Prostate gland (tissue), 2 donors: ENCODE results near the gene TSHZ3. TPM values are rescaled to one million over a fixed set of nuclear protein-coding genes. Genes with fewer than 3 reads are reported as not detected.

Experiments used
- DNase-seq: peaks from one replicate; pipeline ENCODE4 v3.0.0-alpha.2; 2019; ENCODE audit warnings: low spot score
- H3K27ac ChIP-seq, 2 donors: fragments of 200-600 bp; sonication (generic); 2 replicates each; pipeline ENCODE4 v1.5.1; 2017 to 2019
- H3K27me3 ChIP-seq: fragments of 200-600 bp; sonication (generic); replicated peaks from 2 replicates; pipeline ENCODE4 v1.5.1; 2019; ENCODE audit not compliant: insufficient read depth
- H3K36me3 ChIP-seq, 2 donors: fragments of 200-600 bp; sonication (generic); 1 replicate in 1 of 2; 2 replicates in 1 of 2; pipeline versions ENCODE4 v1.5.1 to v1.8.1; 2017 to 2019
- H3K4me1 ChIP-seq: fragments of 200-600 bp; sonication (generic); replicated peaks from 2 replicates; pipeline ENCODE4 v1.5.1; 2019
- H3K4me3 ChIP-seq, 2 donors: fragments of 200-600 bp; sonication (generic); 2 replicates each; pipeline ENCODE4 v1.5.1; 2017 to 2019
- H3K9me3 ChIP-seq: fragments of 200-600 bp; sonication (generic); 2 replicates; pipeline ENCODE4 v1.5.1; 2017
- CTCF ChIP-seq, 4 experiments: fragments of 200-600 bp in 2 of 4; fragments of 450-650 bp in 2 of 4; sonication (generic) in 2 of 4; IDR thresholded peaks; 1 replicate in 3 of 4; 2 replicates in 1 of 4; pipeline ENCODE4 v1.5.1; 2016 to 2019; ENCODE audit warnings: antibody characterized with exemption in 4 of 4, mild to moderate bottlenecking in 2 of 4, moderate library complexity in 2 of 4
- POLR2A ChIP-seq: fragments of 450-650 bp; IDR thresholded peaks from one replicate; pipeline ENCODE4 v1.6.1; 2016; ENCODE audit warnings: antibody characterized with exemption, mild to moderate bottlenecking
- POLR2AphosphoS5 ChIP-seq: sonication (generic); formaldehyde crosslinking; IDR thresholded peaks from one replicate; pipeline ENCODE4 v1.6.1; 2017; ENCODE audit warnings: antibody characterized with exemption
- WGBS: methylation state at CpG from one replicate; pipeline ENCODE4 v1.1.5; 2018; 5-methylcytosine and 5-hydroxymethylcytosine counted together
- intact Hi-C: fragments of 100-400 bp; cut with DNase I; formaldehyde crosslinking; loops from one replicate; pipeline ENCODE4 v1.14.2; 2022
- total RNA-seq, 2 donors: library from RNA; depleted of rRNA; stranded (reverse); fragments of >200 nt; gene quantifications; one replicate each; pipeline ENCODE4 v1.1.0, GENCODE V29; 2016

The TSHZ3 gene
- total RNA-seq, 2 donors from 2014 or later = 10.4 to 18.4 TPM

DNA sequence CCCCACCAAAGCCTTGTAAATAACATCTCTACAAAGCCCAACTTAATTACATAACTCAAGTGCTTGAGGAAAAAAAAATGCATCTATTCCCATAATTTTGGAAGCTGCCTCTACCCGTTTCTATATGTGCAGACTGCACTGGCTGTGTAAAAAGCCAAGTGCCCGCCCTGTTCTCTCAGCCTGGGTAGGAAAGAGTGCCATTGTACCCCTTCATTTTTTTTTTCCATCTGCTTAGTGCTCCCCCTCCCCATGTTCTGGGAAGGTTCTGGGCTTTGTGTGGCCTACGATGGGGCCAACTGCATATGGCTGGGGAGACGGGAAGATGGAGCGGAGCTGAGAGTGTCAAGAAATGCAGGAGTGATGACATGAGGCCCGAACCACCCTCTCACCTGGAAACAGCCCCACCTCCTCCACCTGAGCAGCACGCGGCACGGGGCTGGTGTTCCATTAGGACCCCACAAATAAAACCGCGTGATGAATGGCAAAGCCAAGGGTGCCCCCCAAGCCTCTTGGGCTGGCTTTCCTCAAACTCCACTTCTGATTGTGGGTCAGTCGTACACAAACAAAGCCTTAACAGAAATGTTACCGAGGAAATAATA, 42.1 kb downstream of the TSHZ3 start:
- H3K4me1 ChIP-seq = no peaks in the 10 kb centered on the region
- no peaks in the 10 kb centered on the region for H3K27me3 ChIP-seq
- H3K9me3 ChIP-seq = no peaks in the 10 kb centered on the region
- no peak overlapping the region for H3K27ac ChIP-seq
- DNase-seq = no peak
- no peaks in the 10 kb centered on the region for H3K36me3 ChIP-seq
- H3K4me3 ChIP-seq = no peak overlapping the region
- no peak for TF ChIP-seq POLR2AphosphoS5
- TF ChIP-seq CTCF (IDR thresholded peaks at IDR 0.05) = no peak
- no peak for TF ChIP-seq POLR2A
- WGBS = 94% methylated on average over 13 of the region's 13 CpGs
- intact Hi-C loops = no loop called here

- WGBS = 90% methylated on average over 28 of the region's 28 CpGs
- intact Hi-C loops = no loop called here
- H3K36me3 ChIP-seq = no peaks in the 10 kb centered on the region
Observed at GRCh38 chr19:31306006-31306753, 43.1 kb downstream of the TSHZ3 start.

DNA sequence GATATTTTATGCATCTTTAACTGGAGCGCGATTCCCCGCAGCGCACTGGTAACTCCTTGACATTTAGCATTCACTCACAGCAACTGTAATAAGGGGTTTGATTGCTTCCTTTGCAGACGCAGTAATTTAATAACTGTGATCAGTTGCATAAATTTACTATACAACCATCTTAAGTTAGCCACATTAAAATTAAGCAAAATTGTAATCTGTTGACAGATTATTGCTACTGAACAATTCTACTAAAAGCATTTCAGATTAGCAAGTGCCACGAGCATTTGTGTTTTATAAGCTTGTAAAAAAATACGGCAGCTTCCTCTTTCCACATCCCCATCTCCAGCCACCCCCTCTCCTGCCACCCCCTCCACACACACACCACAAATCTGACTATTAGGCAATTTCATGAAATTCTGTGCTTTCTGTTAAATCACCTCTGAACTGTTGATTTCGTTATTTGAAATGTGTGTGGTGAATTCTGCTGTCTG, 44.4 kb downstream of the TSHZ3 start:
- Histone ChIP-seq H3K4me1 (no peaks in the 10 kb centered on the region), H3K36me3 (no peaks in the 10 kb centered on the region), H3K27ac (no peak overlapping the region), H3K27me3 (no peaks in the 10 kb centered on the region), H3K9me3 (no peaks in the 10 kb centered on the region), H3K4me3 (no peak overlapping the region)
- 60% methylated on average over 8 of the region's 8 CpGs for WGBS
- DNase-seq = no peak
- intact Hi-C loops = no loop called here
- TF ChIP-seq POLR2AphosphoS5 (no peak), CTCF (IDR thresholded peaks at IDR 0.05) (no peak), POLR2A (no peak)

More at GRCh38 chr19:31306006-31306753, 43.1 kb downstream of the TSHZ3 start:
- Histone ChIP-seq H3K4me1 (no peaks in the 10 kb centered on the region), H3K4me3 (no peak overlapping the region), H3K27ac (no peak overlapping the region), H3K9me3 (no peaks in the 10 kb centered on the region), H3K27me3 (no peaks in the 10 kb centered on the region)
- DNase-seq = no peak
- TF ChIP-seq POLR2A = no peak
- no peak for TF ChIP-seq CTCF (IDR thresholded peaks at IDR 0.05)
- no peak for TF ChIP-seq POLR2AphosphoS5

GRCh38 chr19:31303262-31303815, 45.9 kb downstream of the TSHZ3 start:
- intact Hi-C loops = no loop called here
- TF ChIP-seq CTCF (IDR thresholded peaks at IDR 0.05) (no peak), POLR2AphosphoS5 (no peak), POLR2A (no peak)
- H3K4me3 ChIP-seq = no peak overlapping the region
- no peaks in the 10 kb centered on the region for H3K4me1 ChIP-seq
- H3K36me3 ChIP-seq = no peaks in the 10 kb centered on the region
- H3K27me3 ChIP-seq = no peaks in the 10 kb centered on the region
- WGBS = 96% methylated on average over 16 of the region's 16 CpGs
- H3K9me3 ChIP-seq = no peaks in the 10 kb centered on the region
- DNase-seq = no peak
- no peak overlapping the region for H3K27ac ChIP-seq
